Globus pallidus (tissue), 1 donor: ENCODE data around the gene MIPOL1.
"Not testable (repeated sequence)": the region's sequence is repeated elsewhere in the genome, so short reads cannot be mapped to it uniquely, and the experiment has no call there.

Experiments used
- DNase-seq: peaks from one replicate; pipeline ENCODE4 v3.0.0-alpha.2; 2015; ENCODE audit warnings: low spot score

The MIPOL1 gene

GRCh38 chr14:37187294-37187693 is 10.4 kb upstream of the MIPOL1 start:
- DNase-seq, result no peak

GRCh38 chr14:37187840-37188577 is 9.7 kb upstream of the MIPOL1 start:
- not testable (repeated sequence) for DNase-seq

- DNase-seq, result not testable (repeated sequence)
Observed at GRCh38 chr14:37189733-37190132, 8.0 kb upstream of the MIPOL1 start.

GRCh38 chr14:37194698-37195097 is 3.0 kb upstream of the MIPOL1 start:
- DNase-seq, result no peak

- DNase-seq, result no peak
Observed at GRCh38 chr14:37195327-37195726, 2.4 kb upstream of the MIPOL1 start.

GRCh38 chr14:37196604-37197420 is 925 bp upstream of the MIPOL1 start:
- DNase-seq, result no peak

GRCh38 chr14:37198273-37198598 is 499 bp downstream of the MIPOL1 start:
- no peak for DNase-seq

GRCh38 chr14:37198907-37199306 is 1.2 kb downstream of the MIPOL1 start:
- no peak for DNase-seq

GRCh38 chr14:37201724-37202123 is 4.0 kb downstream of the MIPOL1 start:
- DNase-seq, result no peak

- no peak for DNase-seq
Observed at GRCh38 chr14:37202265-37202664, 4.5 kb downstream of the MIPOL1 start.

GRCh38 chr14:37202812-37203211 is 5.1 kb downstream of the MIPOL1 start:
- DNase-seq, result no peak

- DNase-seq, result no peak
Observed at GRCh38 chr14:37203423-37203822, 5.7 kb downstream of the MIPOL1 start.

- DNase-seq, result not testable (repeated sequence)
Observed at GRCh38 chr14:37205623-37206605, 8.2 kb downstream of the MIPOL1 start.

- DNase-seq, result not testable (repeated sequence)
Observed at GRCh38 chr14:37209617-37210016, 11.9 kb downstream of the MIPOL1 start.

GRCh38 chr14:37210448-37210847 is 12.7 kb downstream of the MIPOL1 start:
- no peak for DNase-seq

GRCh38 chr14:37213016-37213415 is 15.3 kb downstream of the MIPOL1 start:
- no peak for DNase-seq

GRCh38 chr14:37215345-37215744 is 17.6 kb downstream of the MIPOL1 start:
- no peak for DNase-seq

- no peak for DNase-seq
Observed at GRCh38 chr14:37221073-37221472, 23.3 kb downstream of the MIPOL1 start.

- DNase-seq, result no peak
Observed at GRCh38 chr14:37223947-37224474, 26.3 kb downstream of the MIPOL1 start.

GRCh38 chr14:37225668-37226067 is 27.9 kb downstream of the MIPOL1 start:
- not testable (repeated sequence) for DNase-seq

- DNase-seq, result peak; percentile 45
Observed at GRCh38 chr14:37230551-37231194, 32.9 kb downstream of the MIPOL1 start.
